Mesodermal cell (in vitro differentiated cells): Measurements from ENCODE around the gene SNCG.

ENCODE experiments used
- H3K27ac ChIP-seq: 2 replicates; pipeline ENCODE4 v1.7.0; 2013; ENCODE audit warnings: mild to moderate bottlenecking, low read depth, low read length, moderate library complexity; ENCODE audit not compliant: severe bottlenecking
- H3K36me3 ChIP-seq: 2 replicates; pipeline ENCODE4 v1.7.1; 2013; ENCODE audit warnings: mild to moderate bottlenecking, low read length, moderate library complexity; ENCODE audit not compliant: control insufficient read depth, insufficient read depth
- H3K4me1 ChIP-seq: one replicate; pipeline ENCODE4 v1.7.1; 2013; ENCODE audit warnings: mild to moderate bottlenecking, low read length; ENCODE audit not compliant: insufficient read depth, control insufficient read depth, poor library complexity, severe bottlenecking
- H3K4me3 ChIP-seq: 2 replicates; pipeline ENCODE4 v1.7.0; 2013; ENCODE audit warnings: low read length, control low read depth, mild to moderate bottlenecking; ENCODE audit not compliant: insufficient read depth, poor library complexity, severe bottlenecking; ENCODE audit errors: extremely low read depth
- H3K9me3 ChIP-seq: 2 replicates; pipeline ENCODE4 v1.7.1; 2013; ENCODE audit warnings: mild to moderate bottlenecking, low read length, moderate library complexity; ENCODE audit not compliant: control insufficient read depth
- WGBS, 2 experiments: methylation state at CpG; one replicate each; pipeline ENCODE4 v1.1.5; 2013; ENCODE audit warnings: missing lambda C conversion rate in 2 of 2; ENCODE audit not compliant: insufficient coverage in 2 of 2; 5-methylcytosine and 5-hydroxymethylcytosine counted together

The SNCG gene

GRCh38 chr10:86961481-86962091 is 3.2 kb downstream of the SNCG start:
- no peak overlapping the region for H3K4me3 ChIP-seq
- no peak overlapping the region for H3K27ac ChIP-seq
- H3K36me3 ChIP-seq, result no peaks in the 10 kb centered on the region
- 94 to 99% methylated on average over 8 to 12 of the region's 12 CpGs for WGBS, 2 experiments
- no peaks in the 10 kb centered on the region for H3K9me3 ChIP-seq
- H3K4me1 ChIP-seq, result peaks cover 36% of the 10 kb centered on the region

- no peaks in the 10 kb centered on the region for H3K36me3 ChIP-seq
- H3K9me3 ChIP-seq, result no peaks in the 10 kb centered on the region
- 96 to 97% methylated on average over 5 of the region's 7 CpGs for WGBS, 2 experiments
- H3K27ac ChIP-seq, result no peak overlapping the region
- H3K4me1 ChIP-seq, result peaks cover 41% of the 10 kb centered on the region
- H3K4me3 ChIP-seq, result no peak overlapping the region
Observed at GRCh38 chr10:86962136-86962980, 4.0 kb downstream of the SNCG start.

GRCh38 chr10:86962981-86963310 is 4.5 kb downstream of the SNCG start:
- Histone ChIP-seq H3K9me3 (no peaks in the 10 kb centered on the region), H3K27ac (no peak overlapping the region), H3K4me1 (peaks cover 36% of the 10 kb centered on the region), H3K36me3 (no peaks in the 10 kb centered on the region), H3K4me3 (no peak overlapping the region)
- 92 to 94% methylated on average over 6 to 7 of the region's 7 CpGs for WGBS, 2 experiments

- Histone ChIP-seq H3K4me1 (peaks cover 32% of the 10 kb centered on the region), H3K36me3 (no peaks in the 10 kb centered on the region), H3K9me3 (no peaks in the 10 kb centered on the region), H3K27ac (no peak overlapping the region), H3K4me3 (no peak overlapping the region)
- 94% methylated on average over 10 to 12 of the region's 12 CpGs for WGBS, 2 experiments
Observed at GRCh38 chr10:86963341-86963919, 5.0 kb downstream of the SNCG start.

GRCh38 chr10:86964061-86964846 is 5.9 kb downstream of the SNCG start:
- WGBS, 2 experiments, result 91 to 95% methylated on average over 8 to 11 of the region's 13 CpGs
- Histone ChIP-seq H3K4me3 (no peak overlapping the region), H3K4me1 (peaks cover 26% of the 10 kb centered on the region), H3K9me3 (no peaks in the 10 kb centered on the region), H3K27ac (no peak overlapping the region), H3K36me3 (no peaks in the 10 kb centered on the region)

- Histone ChIP-seq H3K27ac (no peak overlapping the region), H3K4me3 (no peak overlapping the region), H3K36me3 (no peaks in the 10 kb centered on the region), H3K9me3 (no peaks in the 10 kb centered on the region), H3K4me1 (peaks cover 26% of the 10 kb centered on the region)
- 80 to 100% methylated on average over 1 of the region's 2 CpGs for WGBS, 2 experiments
Observed at GRCh38 chr10:86964847-86965190, 6.4 kb downstream of the SNCG start.

GRCh38 chr10:86965986-86966654 is 7.7 kb downstream of the SNCG start:
- peaks cover 30% of the 10 kb centered on the region for H3K4me1 ChIP-seq
- no peaks in the 10 kb centered on the region for H3K9me3 ChIP-seq
- 77 to 81% methylated on average over 3 to 4 of the region's 11 CpGs for WGBS, 2 experiments
- H3K36me3 ChIP-seq, result no peaks in the 10 kb centered on the region
- H3K27ac ChIP-seq, result no peak overlapping the region
- no peak overlapping the region for H3K4me3 ChIP-seq

- H3K27ac ChIP-seq, result no peak overlapping the region
- no peaks in the 10 kb centered on the region for H3K9me3 ChIP-seq
- H3K4me3 ChIP-seq, result no peak overlapping the region
- WGBS, 2 experiments, result 91 to 99% methylated on average over 7 of the region's 7 CpGs
- H3K36me3 ChIP-seq, result no peaks in the 10 kb centered on the region
- peaks cover 30% of the 10 kb centered on the region for H3K4me1 ChIP-seq
Observed at GRCh38 chr10:86967481-86967941, 9.1 kb downstream of the SNCG start.

GRCh38 chr10:86968271-86968993 is 10.0 kb downstream of the SNCG start, which contains the start of gene ADIRF:
ADIRF (plus strand) TSS chr10:86968482; CDS start chr10:86968545, 63 bp downstream.
- H3K27ac ChIP-seq, result no peak within 1 kb of the TSS
- WGBS, 2 experiments, result 94% methylated on average over 54 to 57 of the region's 59 CpGs
- no peaks in the 10 kb centered on the region for H3K9me3 ChIP-seq
- H3K4me1 ChIP-seq, result peaks cover 30% of the 10 kb centered on the region
- H3K36me3 ChIP-seq, result no peaks in the 10 kb centered on the region
- H3K4me3 ChIP-seq, result no peak within 1 kb of the TSS

GRCh38 chr10:86968994-86969355 is 10.6 kb downstream of the SNCG start:
- 94 to 97% methylated on average over 8 to 9 of the region's 9 CpGs for WGBS, 2 experiments
- H3K36me3 ChIP-seq, result no peaks in the 10 kb centered on the region
- H3K4me1 ChIP-seq, result peaks cover 30% of the 10 kb centered on the region
- H3K4me3 ChIP-seq, result no peak overlapping the region
- no peak overlapping the region for H3K27ac ChIP-seq
- no peaks in the 10 kb centered on the region for H3K9me3 ChIP-seq
